HCT116 (cell line): ENCODE results near the gene TMOD1.

Experiments
- CBX3 ChIP-seq: IDR thresholded peaks from 2 replicates; pipeline ENCODE4 v1.6.1; 2012; ENCODE audit warnings: low read depth
- EZH2 ChIP-seq: fragments of 200-600 bp; sonication (generic); IDR thresholded peaks from 2 replicates; pipeline ENCODE4 v1.6.1; 2017; ENCODE audit warnings: antibody characterized with exemption, mixed run types
- EZH2phosphoT487 ChIP-seq: fragments of 200-600 bp; IDR thresholded peaks from 2 replicates; pipeline ENCODE4 v1.6.1; 2018; ENCODE audit warnings: antibody characterized with exemption, borderline replicate concordance
- POLR2AphosphoS5 ChIP-seq: IDR thresholded peaks from 2 replicates; pipeline ENCODE4 v1.6.1; 2011; ENCODE audit warnings: mild to moderate bottlenecking, low read depth, low read length, moderate library complexity
- TCF7L2 ChIP-seq: IDR thresholded peaks from 2 replicates; pipeline ENCODE4 v1.7.0; 2011; ENCODE audit warnings: borderline replicate concordance, inconsistent platforms; ENCODE audit not compliant: insufficient read depth, insufficient read length; ENCODE audit errors: extremely low read depth
- ZFX ChIP-seq: fragments of 450-650 bp; IDR thresholded peaks from 2 replicates; pipeline ENCODE4 v1.6.1; 2017
- ZNF274 ChIP-seq: fragments of 200-500 bp; sonication (Bioruptor generic); IDR thresholded peaks from 2 replicates; pipeline ENCODE4 v1.6.1; 2014; ENCODE audit warnings: mild to moderate bottlenecking, low read depth, low read length, inconsistent platforms
- TF ChIP-seq, protein P1 (sequence below), 3 experiments: fragments of 200-600 bp in 1 of 3; sonication (generic) in 1 of 3; IDR thresholded peaks in 2 of 3; conservative IDR thresholded peaks in 1 of 3; 2 replicates each; pipeline ENCODE4 v1.5.1; 2012 to 2017; ENCODE audit warnings: low read depth in 2 of 3, low read length in 2 of 3, antibody characterized with exemption in 1 of 3, borderline replicate concordance in 1 of 3, control low read depth in 1 of 3, mild to moderate bottlenecking in 1 of 3, mixed read lengths in 1 of 3, mixed run types in 1 of 3, moderate library complexity in 1 of 3; ENCODE audit not compliant: insufficient read depth in 1 of 3
- TF ChIP-seq, protein P2 (sequence below): IDR thresholded peaks from 2 replicates; pipeline ENCODE4 v1.6.1; 2012

DNA sequence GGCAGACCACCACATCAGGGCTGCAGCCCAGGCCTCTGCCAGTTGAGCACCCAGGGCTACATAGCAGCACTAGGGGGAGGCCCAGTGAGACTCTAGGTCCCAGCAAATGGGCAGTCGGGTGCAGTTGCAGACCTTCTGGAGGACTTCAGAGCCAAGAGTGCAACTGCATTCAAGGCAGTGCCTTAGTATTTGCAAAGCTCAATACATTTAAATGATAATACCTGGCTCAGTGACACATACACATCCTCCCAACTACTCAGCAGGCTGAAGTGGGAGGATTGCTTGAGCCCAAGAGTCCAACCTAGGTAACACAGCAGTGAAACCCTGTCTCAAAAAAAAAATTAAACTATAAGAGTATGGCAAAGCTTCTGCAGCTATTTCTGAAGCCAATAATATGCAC lies 38.6 kb upstream of the TMOD1 start:
- no peak for TF ChIP-seq TCF7L2
- no peak for TF ChIP-seq POLR2AphosphoS5
- TF ChIP-seq, protein P1, sequence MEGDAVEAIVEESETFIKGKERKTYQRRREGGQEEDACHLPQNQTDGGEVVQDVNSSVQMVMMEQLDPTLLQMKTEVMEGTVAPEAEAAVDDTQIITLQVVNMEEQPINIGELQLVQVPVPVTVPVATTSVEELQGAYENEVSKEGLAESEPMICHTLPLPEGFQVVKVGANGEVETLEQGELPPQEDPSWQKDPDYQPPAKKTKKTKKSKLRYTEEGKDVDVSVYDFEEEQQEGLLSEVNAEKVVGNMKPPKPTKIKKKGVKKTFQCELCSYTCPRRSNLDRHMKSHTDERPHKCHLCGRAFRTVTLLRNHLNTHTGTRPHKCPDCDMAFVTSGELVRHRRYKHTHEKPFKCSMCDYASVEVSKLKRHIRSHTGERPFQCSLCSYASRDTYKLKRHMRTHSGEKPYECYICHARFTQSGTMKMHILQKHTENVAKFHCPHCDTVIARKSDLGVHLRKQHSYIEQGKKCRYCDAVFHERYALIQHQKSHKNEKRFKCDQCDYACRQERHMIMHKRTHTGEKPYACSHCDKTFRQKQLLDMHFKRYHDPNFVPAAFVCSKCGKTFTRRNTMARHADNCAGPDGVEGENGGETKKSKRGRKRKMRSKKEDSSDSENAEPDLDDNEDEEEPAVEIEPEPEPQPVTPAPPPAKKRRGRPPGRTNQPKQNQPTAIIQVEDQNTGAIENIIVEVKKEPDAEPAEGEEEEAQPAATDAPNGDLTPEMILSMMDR (IDR thresholded peaks at IDR 0.05 in 2 of 3, conservative IDR thresholded peaks at IDR 0.05 in 1 of 3; ENCODE audit: borderline replicate concordance in 1 of 3, insufficient read depth in 1 of 3, low read depth in 2 of 3, low read length in 2 of 3), result no peak
- TF ChIP-seq ZNF274, result no peak
- TF ChIP-seq EZH2, result no peak
- TF ChIP-seq EZH2phosphoT487, result no peak
- no peak for TF ChIP-seq ZFX
- no peak for TF ChIP-seq CBX3
- TF ChIP-seq, protein P2, sequence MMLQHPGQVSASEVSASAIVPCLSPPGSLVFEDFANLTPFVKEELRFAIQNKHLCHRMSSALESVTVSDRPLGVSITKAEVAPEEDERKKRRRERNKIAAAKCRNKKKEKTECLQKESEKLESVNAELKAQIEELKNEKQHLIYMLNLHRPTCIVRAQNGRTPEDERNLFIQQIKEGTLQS, result no peak
